GM21529 (cell line): ENCODE measurements around the gene RPL10.

Experiments used
- ATAC-seq: cut with Tn5 transposase; IDR thresholded peaks from one replicate; pipeline ENCODE4 v1.9.1; 2021; ENCODE audit not compliant: unreplicated experiment

RPL10 gene

GRCh38 chrX:154397888-154398667 lies at the start of gene RPL10:
Gene RPL10, plus strand, starts transcription at chrX:154398377. Its CDS starts 143 bp downstream, at chrX:154398520.
- peak; percentile 77 for ATAC-seq

- no peak for ATAC-seq
These were observed 49.4 kb upstream of the RPL10 start for GRCh38 chrX:154348646-154349358.

- ATAC-seq, result no peak
These were observed 48.7 kb upstream of the RPL10 start for GRCh38 chrX:154349359-154349935.

- no peak for ATAC-seq
These were observed 48.2 kb upstream of the RPL10 start for GRCh38 chrX:154349979-154350378.

GRCh38 chrX:154350429-154351182 lies 47.6 kb upstream of the RPL10 start:
- no peak for ATAC-seq

- ATAC-seq, result no peak
These were observed 46.8 kb upstream of the RPL10 start for GRCh38 chrX:154351183-154352011.

- ATAC-seq, result no peak
These were observed 46.2 kb upstream of the RPL10 start for GRCh38 chrX:154352012-154352401.

GRCh38 chrX:154352466-154352865 lies 45.7 kb upstream of the RPL10 start:
- no peak for ATAC-seq

- ATAC-seq, result no peak
These were observed 44.9 kb upstream of the RPL10 start for GRCh38 chrX:154353172-154353843.

GRCh38 chrX:154354013-154354412 lies 44.2 kb upstream of the RPL10 start:
- ATAC-seq, result no peak

GRCh38 chrX:154354516-154354915 lies 43.7 kb upstream of the RPL10 start:
- ATAC-seq, result no peak

- ATAC-seq, result no peak
These were observed 42.9 kb upstream of the RPL10 start for GRCh38 chrX:154355094-154355775.

GRCh38 chrX:154355776-154356140 lies 42.4 kb upstream of the RPL10 start:
- no peak for ATAC-seq

- no peak for ATAC-seq
These were observed 41.6 kb upstream of the RPL10 start for GRCh38 chrX:154356596-154356995.

- no peak for ATAC-seq
These were observed 41.0 kb upstream of the RPL10 start for GRCh38 chrX:154357205-154357604.

- no peak for ATAC-seq
These were observed 40.2 kb upstream of the RPL10 start for GRCh38 chrX:154358011-154358410.

- ATAC-seq, result no peak
These were observed 39.3 kb upstream of the RPL10 start for GRCh38 chrX:154358829-154359228.

- ATAC-seq, result no peak
These were observed 38.6 kb upstream of the RPL10 start for GRCh38 chrX:154359362-154360154.
